HG03108 (cell line): ENCODE measurements around the gene CNOT6.
"Not testable (repeated sequence)": the region's sequence is repeated elsewhere in the genome, so short reads cannot be mapped to it uniquely, and the experiment has no call there.

Experiments used
- ATAC-seq: cut with Tn5 transposase; IDR thresholded peaks from one replicate; pipeline ENCODE4 v1.9.1; 2021; ENCODE audit warnings: moderate library complexity; ENCODE audit not compliant: unreplicated experiment

CNOT6 gene

DNA sequence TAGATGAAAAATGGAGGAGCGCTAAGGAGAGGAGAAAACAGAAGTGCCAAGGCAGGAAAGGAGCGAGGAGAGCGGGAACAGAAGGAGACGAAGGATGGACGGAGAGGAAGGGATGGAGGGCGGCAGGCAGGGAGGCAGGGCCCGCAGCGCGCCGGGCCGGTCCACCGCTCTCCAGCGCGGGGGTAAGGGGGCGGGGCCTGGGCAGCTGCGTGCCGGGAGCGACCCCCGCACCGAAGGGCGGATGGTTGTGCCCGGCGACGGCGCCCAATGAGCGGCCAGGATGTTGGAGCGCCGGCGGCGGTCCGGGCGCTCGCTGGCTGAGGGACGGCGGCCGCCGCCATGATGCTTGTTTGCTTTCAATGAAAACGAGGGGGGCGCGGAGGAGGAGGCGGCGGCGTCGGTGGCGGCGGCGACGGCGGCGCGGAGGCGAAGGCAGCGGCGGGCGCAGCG, at the start of gene CNOT6:
Gene CNOT6, plus strand, starts transcription at position 320 of the 450 bp plus-strand sequence. CDS start 34,898 bp downstream, outside the sequence.
- ATAC-seq = peak; percentile 90

DNA sequence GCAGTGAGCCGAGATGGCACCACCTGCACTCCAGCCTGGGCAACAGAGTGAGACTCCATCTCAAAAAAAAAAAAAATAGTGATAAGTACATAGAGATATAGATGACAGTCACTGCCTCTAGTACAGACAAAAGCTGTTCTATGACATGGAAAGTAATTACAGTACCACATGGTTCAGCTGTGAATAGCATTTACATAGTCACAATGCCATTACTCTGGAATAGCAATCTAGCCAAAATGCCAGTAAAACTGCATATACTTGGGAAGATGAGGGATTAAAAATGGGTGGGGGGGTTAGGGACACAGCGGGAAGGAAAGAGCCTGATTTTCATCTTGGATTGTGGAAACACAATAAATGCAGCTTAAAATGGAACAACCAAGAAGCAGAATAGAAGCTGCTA, 39.4 kb upstream of the CNOT6 start:
- no peak for ATAC-seq

DNA sequence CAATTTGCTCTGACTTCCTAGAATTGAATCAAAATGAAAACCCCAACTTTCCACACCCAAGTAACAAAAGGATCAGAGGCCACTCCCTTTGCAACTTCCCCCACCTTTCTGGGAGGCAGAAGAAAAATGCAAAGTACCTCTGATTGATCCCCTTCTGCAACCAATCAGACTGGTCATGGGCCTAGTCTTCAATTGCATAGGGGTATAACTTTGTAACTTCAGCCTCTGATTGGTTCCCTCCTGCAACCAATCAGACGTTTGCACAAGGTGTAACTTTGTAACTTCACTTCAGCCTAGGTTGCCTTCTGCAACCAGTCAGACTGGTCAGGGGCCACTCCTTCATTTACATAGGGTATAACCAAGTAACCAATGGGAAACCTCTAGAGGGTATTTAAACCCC, 38.3 kb upstream of the CNOT6 start:
- ATAC-seq = no peak

DNA sequence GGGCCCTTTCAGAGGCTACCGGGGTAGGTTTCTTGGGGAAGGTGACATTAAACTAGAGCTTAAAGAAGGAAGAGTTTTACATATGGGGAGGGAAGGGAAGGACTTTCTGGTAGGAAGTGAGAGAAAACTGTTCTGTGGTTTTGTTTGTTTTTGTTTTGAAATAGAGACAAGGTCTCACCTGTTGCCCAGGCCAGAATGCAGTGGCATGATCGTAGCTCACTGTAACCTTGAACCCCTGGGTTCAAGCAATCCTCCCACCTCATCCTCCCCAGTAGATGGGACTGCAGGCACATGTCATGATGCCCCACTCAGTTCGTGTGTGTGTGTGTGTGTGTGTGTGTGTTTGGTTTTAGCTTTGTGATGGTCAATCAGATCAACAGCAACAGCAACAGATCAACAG, 37.4 kb upstream of the CNOT6 start:
- ATAC-seq = no peak

DNA sequence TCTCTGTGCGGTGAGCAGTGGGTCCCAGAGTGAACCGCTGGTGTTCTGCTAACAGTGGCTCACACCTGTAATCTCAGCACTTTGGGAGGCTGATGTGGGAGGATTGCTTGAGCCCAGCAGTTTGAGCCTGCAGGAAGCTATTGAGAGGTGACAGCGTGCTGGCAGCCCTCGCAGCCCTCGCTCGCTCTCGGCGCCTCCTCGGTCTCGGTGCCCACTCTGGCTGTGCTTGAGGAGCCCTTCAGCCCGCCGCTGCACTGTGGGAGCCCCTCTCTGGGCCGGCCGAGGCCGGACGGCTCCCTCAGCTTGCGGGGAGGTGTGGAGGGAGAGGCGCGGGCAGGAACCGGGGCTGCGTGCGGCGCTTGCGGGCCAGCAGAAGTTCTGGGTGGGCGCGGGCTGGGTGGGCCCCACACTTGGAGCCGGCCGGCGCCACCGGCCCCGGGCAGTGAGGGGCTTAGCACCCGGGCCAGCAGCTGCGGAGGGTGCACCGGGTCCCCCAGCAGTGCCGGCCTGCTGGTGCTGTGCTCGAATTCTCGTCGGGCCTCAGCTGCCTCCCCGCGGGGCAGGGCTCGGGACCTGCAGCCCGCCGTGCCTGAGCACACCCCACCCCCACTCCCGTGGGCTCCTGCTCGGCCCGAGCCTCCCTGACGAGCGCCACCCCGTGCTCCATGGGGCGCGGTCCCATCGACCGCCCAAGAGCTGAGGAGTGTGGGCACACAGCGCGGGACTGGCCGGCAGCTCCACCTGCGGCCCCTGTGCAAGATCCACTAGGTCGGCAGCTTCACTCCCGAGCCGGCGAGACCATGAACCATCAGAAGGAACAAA, 35.1 kb upstream of the CNOT6 start:
- ATAC-seq = not testable (repeated sequence)

DNA sequence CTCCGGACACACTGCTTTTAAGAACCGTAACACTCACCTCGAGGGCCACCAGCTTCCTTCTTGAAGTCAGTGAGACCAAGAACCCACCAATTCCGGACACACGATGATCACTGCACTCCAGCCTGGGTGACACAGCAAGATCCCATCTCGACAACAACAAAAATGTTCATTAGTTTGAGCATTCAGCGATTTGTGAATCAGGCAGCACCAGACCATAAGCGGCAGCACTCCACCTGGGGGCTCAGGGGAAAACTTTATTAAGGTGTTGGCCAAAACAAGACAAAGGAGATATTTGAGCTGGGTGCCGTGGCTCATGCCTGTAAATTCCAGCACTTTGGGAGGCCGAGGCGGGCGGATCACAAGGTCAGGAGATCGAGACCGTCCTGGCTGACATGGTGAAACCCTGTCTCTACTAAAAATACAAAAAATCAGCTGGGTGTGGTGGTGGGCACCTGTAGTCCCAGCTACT, 34.5 kb upstream of the CNOT6 start:
- ATAC-seq = not testable (repeated sequence)

DNA sequence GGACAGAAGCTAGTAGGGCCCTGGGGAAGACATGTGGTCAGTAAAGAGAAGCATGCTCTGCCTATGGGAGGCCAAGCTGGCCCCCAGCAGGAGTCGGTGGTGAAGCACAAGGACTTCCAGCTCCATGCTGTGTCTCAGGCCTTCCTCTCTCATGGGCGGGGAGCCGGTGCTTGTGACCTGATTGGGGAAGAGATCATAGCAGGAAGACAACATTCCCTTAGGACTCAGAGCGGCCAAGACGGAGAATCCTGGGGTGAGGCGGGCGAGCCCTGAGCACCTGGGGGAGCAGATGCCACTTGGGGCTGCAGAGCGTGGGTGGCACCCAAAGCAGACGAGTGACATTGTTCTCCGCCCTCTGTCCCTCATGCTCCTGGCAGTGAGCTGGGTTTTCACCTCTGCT, 33.3 kb upstream of the CNOT6 start:
- no peak for ATAC-seq

DNA sequence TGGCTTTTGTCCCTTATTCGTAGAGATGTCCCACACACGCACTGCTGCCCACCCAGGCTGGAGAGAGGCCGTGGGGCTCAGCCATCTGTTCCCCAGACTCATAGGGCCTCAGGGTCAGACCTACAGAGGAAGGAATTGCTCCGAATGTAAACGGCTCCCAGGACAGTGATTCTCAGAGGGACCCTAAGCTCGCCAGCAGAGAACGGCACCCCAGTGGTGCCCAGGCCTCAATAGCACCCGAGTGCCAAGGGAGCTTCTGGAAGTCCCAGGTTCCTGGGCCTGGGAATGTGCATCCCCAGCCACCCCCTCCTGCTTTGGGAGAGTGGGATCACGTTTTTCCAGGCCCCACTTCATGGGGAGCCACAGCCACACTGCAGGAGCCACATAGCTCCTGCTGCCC, 32.9 kb upstream of the CNOT6 start:
- no peak for ATAC-seq

DNA sequence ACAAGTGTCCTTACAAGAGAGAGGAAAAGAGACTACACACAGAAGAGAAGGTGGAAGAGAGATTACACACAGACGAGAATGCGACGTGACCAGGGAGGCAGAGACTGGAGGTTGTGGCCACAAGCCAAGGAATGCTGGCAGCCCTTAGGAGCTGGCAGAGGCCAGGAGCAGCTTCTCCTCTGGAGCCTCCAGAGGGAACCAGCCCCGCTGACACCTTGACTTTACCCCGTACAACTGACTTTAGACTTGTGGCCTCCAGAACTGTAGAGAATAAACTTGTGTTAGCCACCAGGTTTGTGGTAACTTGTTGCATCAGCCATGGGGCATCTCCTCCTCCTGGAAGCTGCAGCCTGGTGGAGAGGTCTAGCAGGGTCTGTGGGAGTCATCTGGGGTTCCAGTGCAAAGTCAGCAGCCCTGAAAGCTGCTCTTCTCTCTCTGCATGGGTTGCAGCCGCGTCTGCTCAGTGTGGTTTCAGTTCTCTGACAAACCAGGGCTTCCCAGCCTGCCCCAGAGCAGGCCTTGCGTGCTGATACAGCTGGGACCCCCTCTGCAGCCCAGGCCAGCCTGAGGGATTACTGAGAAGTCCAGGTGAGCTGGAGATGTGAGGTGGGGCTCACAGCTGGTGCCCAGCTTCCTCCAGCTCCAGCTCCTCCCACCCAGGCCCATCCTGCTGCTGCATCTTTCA, 30.8 kb upstream of the CNOT6 start:
- ATAC-seq = no peak

DNA sequence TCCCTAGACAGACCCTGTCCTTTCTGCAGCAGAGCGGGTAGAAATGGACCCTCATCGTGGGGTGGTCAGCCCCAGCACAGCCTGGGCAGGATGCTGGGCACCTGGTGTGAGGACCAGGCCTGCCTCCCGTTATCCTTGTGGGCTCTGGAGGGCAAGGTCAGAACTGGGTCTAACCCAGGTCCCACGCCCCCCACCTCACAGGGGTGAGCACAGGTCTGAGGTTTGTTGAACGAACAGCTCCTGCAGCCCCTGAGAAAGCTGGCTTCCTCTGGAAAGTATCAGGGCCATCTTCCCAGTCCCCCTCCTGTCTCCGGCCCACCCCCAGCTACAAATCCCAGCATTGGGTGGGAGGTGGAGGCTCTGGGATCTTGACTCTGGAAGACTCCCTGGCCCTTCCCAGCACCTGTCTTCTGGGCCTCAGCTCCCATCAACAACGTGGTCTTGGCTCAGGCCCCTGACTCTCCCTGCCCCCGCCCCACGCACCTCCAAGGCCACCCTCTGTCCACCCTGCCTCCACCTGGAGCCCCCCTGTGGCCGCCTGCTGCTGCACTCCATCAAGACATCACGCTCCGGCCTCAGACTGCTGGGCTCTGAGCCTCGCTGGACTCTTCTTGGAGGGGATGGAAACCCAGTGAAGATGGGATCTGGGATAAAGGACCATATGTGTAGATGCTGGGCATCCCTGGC, 30.1 kb upstream of the CNOT6 start:
- ATAC-seq = no peak

DNA sequence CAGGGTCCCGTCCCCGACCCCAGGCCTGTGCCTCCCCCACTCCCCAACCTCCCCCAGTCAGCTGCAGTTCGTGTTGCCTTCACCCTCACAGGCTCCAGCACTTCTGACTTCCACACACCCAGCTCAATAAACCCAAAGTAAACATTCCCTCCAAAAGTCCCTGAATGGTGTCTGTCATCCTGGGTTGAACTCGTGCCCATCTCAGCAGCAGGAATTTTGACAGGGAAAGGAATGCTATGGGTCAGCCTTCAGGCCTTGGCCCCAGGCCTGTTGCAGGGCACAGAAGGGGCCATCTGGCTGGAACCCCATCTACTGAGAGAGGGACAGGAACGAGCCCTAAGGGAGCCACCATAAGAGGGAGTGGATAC, 29.6 kb upstream of the CNOT6 start:
- ATAC-seq = no peak

DNA sequence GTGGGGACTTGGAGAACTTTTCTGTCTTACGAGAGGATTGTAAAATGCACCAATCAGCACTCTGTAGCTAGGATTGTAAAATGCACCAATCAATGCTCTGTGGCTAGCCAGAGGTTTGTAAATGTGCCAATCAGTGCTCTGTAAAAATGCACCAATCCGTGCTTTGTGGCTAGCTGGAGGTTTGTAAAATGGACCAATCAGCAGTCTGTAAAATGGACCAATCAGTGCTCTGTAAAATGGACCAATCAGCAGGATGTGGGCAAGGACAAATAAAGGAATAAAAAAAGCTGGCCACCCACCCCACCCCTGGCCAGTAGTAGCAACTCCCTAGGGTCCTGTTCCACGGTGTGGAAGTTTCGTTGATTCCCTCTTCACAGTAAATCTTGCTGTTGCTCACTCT, 29.1 kb upstream of the CNOT6 start:
- not testable (repeated sequence) for ATAC-seq

DNA sequence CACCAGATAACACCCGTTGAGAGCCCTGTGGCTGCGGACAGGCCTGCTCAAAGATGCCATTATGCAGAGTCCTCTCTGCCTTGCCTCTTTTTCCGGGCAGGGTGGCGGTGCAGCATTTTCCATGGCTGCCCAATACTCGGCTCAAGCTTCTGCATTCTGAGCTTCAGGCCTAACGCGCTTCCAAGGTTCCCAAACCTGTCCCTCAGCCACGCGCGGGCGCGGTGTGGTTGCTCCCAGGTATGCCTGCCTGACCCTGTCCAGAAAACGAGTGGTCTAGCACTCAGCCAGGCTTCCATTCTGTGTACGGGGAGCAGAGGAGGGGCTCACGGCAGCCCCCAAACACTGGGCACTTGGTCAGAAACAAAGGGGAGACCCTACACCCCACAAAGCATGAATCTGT, 27.9 kb upstream of the CNOT6 start:
- no peak for ATAC-seq

DNA sequence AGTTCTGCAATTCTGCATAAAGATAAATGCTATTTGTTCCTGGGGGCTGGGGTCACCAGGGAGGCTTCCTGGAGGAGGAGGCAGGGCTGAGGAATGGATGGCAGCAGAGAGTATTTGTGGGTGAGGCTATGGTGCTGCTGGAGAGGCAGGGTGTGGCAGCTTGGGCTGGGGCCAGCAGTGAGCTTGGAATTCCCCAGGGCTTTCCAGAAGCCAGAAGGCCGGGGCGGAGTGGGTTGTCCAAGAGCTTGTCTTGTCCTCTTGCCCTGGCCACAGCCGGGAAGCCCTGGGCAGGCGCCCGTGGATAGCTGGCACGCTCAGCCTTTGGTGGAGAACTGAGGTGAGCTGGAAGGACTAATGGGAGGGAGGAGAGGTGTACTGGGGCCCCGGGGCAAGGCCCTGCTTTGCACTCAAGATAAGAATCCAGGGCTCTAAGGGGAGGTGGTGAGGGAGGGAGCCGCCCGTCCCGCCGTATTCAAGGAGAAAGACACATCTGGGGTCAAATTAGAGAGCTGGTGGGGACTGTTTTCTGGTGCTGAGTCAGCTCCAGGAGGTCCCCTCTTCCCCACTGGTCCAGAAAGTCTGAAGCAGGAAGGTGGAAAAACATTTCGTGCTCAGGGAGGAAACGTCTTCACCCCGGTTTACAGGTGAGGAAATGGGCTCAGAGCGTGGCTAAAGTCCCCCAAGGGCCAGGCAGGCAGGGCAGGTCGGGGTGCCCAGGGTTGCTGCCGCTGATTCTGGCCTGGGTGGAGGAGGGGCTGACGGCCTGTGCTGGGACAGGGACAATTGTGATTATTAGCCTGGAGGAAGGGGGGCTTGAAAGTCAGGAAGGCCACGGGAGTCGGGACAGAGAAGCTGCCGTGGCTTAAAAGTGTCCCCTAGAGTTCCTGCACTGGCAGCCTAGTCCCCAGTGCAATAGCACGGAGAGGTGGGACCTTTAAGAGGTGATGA, 26.9 kb upstream of the CNOT6 start:
- ATAC-seq = no peak

DNA sequence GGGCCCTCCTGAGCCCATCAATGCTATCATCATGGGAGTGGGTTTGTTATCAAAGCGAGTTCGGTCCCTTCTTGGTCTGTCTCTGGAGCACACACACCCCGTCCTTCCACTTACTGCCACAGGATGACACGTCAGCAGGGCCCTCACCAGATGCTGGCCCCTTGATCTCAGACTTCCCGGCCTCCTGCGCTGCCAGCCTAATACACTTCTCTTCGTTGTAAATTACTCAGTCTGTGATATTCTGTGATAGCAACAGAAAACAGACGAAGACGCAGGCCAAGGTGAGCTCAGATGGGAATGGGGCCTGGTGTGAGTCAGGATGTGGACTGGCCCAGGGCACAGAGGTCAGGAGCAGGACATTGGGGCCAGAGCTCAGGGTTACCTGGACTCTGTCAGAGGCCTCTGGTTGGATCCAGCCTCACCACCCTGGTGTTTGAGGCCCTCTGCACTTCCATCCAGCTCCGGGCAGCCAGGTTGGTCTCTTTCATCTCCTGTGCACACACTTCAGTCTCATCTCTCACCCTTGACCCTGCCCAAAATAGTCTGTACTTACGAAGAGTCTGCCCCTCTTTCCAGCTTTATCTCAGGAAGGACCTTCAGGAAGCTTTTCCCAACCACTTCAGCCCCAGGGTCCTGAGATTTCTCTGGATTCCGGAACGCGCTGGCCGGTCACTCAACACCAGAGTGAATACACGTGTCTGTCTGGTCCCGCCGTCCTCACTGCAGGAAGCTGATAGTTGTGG, 26.0 kb upstream of the CNOT6 start:
- no peak for ATAC-seq

DNA sequence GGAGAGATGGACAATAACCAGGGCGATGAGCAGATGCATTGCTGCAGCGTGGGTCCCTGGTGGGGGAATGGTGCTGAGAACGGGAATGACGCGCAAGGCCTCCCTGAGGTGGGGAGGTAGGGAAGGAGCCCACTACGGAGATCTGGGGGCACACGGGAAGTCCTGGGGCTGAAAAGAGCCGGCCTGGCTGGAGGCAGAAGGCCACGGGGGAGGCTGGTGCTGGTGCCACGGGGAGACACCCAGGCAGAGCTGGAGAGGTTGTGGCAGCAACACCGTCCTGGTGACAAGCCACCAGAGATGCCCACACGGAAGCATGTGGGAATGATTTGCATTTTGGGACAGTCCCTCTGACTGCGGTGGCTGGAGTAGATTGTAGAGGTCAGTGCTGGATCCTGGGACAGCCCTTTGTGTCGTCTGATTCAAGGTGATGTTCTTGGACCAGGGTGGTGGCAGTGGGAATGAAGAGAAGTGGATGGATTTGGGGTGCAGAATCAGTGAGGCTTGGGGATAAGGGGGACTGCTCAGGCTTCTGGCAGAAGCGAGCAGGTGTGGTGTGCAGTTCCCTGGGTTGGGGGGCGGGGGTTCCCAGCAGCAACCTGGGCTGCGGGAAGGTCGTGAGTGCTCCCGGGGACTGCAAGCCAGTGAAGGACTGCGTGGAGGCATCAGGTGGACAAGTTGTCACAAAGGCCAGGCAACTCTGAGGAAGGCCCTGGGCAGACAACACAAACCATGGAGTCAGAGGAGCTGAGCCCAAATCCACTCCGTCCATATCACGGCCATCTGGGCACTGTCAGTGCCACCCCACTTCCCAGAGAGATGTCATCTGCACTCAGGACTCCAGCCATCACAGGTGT, 25.2 kb upstream of the CNOT6 start:
- no peak for ATAC-seq

DNA sequence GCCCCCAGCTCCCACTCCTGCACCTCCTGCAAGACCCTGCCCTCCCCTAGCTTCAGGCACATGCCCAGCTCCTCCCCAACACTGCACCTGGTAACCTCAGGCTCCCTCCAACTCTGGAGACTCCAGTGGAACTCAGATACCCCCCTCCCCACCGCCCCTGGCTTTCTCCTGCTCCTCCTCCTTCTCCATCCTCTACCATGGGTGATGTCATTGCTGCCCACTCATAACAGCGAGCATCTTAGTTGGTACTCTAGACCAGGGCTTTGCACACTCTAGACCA, 24.7 kb upstream of the CNOT6 start:
- no peak for ATAC-seq

DNA sequence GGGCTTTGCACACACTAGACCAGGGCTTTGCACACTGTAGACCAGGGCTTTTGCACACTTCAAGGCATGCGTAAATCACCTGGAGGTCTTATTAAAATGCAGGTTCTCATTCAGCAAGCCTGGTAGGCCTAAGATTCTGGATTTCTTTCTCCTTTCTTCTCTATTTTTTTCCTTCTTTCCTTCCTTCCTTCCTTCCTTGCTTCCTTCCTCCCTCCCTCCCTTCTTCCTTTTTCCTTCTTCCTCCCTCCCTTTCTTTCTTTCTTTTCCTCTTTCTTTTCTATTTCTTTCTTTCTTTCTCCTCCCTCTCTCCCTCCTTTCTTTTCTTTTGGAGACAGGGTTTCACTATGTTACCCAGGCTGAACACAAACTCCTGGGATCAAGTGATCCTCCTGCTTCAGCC, 24.3 kb upstream of the CNOT6 start:
- no peak for ATAC-seq

DNA sequence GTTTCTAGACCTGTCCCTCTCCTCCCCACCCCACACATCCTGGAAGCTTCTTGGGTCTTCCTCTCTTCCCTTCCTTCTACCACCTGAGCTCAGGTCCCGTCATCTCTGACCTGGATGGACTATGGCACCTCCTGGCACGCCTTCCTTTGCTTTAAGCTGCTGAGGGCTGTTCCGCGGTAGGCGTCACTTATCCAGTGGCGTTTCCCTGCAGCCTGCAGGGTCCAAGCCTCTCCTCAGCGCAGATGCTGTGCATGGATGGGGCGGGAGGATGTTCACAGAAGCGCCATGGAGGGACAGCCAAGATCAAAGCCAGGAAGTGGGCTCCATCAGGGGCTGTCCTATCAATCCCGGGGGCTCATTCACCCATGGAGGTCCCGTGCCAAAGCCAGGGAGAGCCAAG, 23.8 kb upstream of the CNOT6 start:
- no peak for ATAC-seq
